ENCODE data around the gene LCE1C.

The LCE1C gene

GRCh38 chr1:152770411-152770810, 36.0 kb downstream of the LCE1C start:
- no peaks in the 10 kb centered on the region for H3K4me1 ChIP-seq (ENCODE audit: insufficient read depth, low read length)
- TF ChIP-seq EZH2 (IDR thresholded peaks at IDR 0.05; ENCODE audit: borderline replicate concordance, low read depth, low read length, severe bottlenecking) (no peak), CTCF (IDR thresholded peaks at IDR 0.05; ENCODE audit: borderline replicate concordance, extremely low read depth, low read length, poor library complexity, severe bottlenecking) (no peak)
- H3K9ac ChIP-seq (ENCODE audit: low read depth, low read length): no peak overlapping the region
- H3K79me2 ChIP-seq (ENCODE audit: insufficient read depth, low read length): no peaks in the 10 kb centered on the region
- H4K20me1 ChIP-seq (ENCODE audit: insufficient read depth, low read length): no peaks in the 10 kb centered on the region
- no peak overlapping the region for H2AFZ ChIP-seq (ENCODE audit: low read depth, low read length)
- no peaks in the 10 kb centered on the region for H3K9me3 ChIP-seq (ENCODE audit: insufficient read depth, low read length, severe bottlenecking)
- ATAC-seq (ENCODE audit: insufficient read depth, low read depth): no peak
- no peak for DNase-seq
- H3K4me3 ChIP-seq (ENCODE audit: low read depth in 1 of 2, low read length in 2 of 2): no peak overlapping the region
- H3K27me3 ChIP-seq (ENCODE audit: insufficient read depth, low read length, poor library complexity): no peaks in the 10 kb centered on the region
- no peaks in the 10 kb centered on the region for H3K36me3 ChIP-seq (ENCODE audit: insufficient read depth, low read length)
- no peak overlapping the region for H3K27ac ChIP-seq (ENCODE audit: low read length)
- H3K4me2 ChIP-seq (ENCODE audit: insufficient read depth, low read length): no peak overlapping the region

- H3K36me3 ChIP-seq (ENCODE audit: insufficient read depth, low read length): no peaks in the 10 kb centered on the region
- H3K9me3 ChIP-seq (ENCODE audit: insufficient read depth, low read length, severe bottlenecking): no peaks in the 10 kb centered on the region
- no peaks in the 10 kb centered on the region for H3K4me1 ChIP-seq (ENCODE audit: insufficient read depth, low read length)
- H4K20me1 ChIP-seq (ENCODE audit: insufficient read depth, low read length): no peaks in the 10 kb centered on the region
- TF ChIP-seq CTCF (IDR thresholded peaks at IDR 0.05; ENCODE audit: borderline replicate concordance, extremely low read depth, low read length, poor library complexity, severe bottlenecking) (no peak), EZH2 (IDR thresholded peaks at IDR 0.05; ENCODE audit: borderline replicate concordance, low read depth, low read length, severe bottlenecking) (no peak)
- no peaks in the 10 kb centered on the region for H3K27me3 ChIP-seq (ENCODE audit: insufficient read depth, low read length, poor library complexity)
- DNase-seq (no peak), ATAC-seq (ENCODE audit: insufficient read depth, low read depth) (no peak)
- H2AFZ ChIP-seq (ENCODE audit: low read depth, low read length): no peak overlapping the region
- no peak overlapping the region for H3K9ac ChIP-seq (ENCODE audit: low read depth, low read length)
- H3K27ac ChIP-seq (ENCODE audit: low read length): no peak overlapping the region
- H3K4me2 ChIP-seq (ENCODE audit: insufficient read depth, low read length): no peak overlapping the region
- H3K4me3 ChIP-seq (ENCODE audit: low read depth in 1 of 2, low read length in 2 of 2): no peak overlapping the region
- no peaks in the 10 kb centered on the region for H3K79me2 ChIP-seq (ENCODE audit: insufficient read depth, low read length)
Observed at GRCh38 chr1:152768847-152769533, 37.5 kb downstream of the LCE1C start.

GRCh38 chr1:152761609-152762213, 44.7 kb downstream of the LCE1C start:
- no peaks in the 10 kb centered on the region for H3K27me3 ChIP-seq (ENCODE audit: insufficient read depth, low read length, poor library complexity)
- no peaks in the 10 kb centered on the region for H3K36me3 ChIP-seq (ENCODE audit: insufficient read depth, low read length)
- H4K20me1 ChIP-seq (ENCODE audit: insufficient read depth, low read length): no peaks in the 10 kb centered on the region
- H3K4me1 ChIP-seq (ENCODE audit: insufficient read depth, low read length): no peaks in the 10 kb centered on the region
- H3K4me3 ChIP-seq (ENCODE audit: low read depth in 1 of 2, low read length in 2 of 2): no peak overlapping the region
- TF ChIP-seq EZH2 (IDR thresholded peaks at IDR 0.05; ENCODE audit: borderline replicate concordance, low read depth, low read length, severe bottlenecking) (no peak), CTCF (IDR thresholded peaks at IDR 0.05; ENCODE audit: borderline replicate concordance, extremely low read depth, low read length, poor library complexity, severe bottlenecking) (no peak)
- H3K9ac ChIP-seq (ENCODE audit: low read depth, low read length): no peak overlapping the region
- DNase-seq (no peak), ATAC-seq (ENCODE audit: insufficient read depth, low read depth) (no peak)
- no peak overlapping the region for H3K4me2 ChIP-seq (ENCODE audit: insufficient read depth, low read length)
- no peak overlapping the region for H3K27ac ChIP-seq (ENCODE audit: low read length)
- no peaks in the 10 kb centered on the region for H3K79me2 ChIP-seq (ENCODE audit: insufficient read depth, low read length)
- H2AFZ ChIP-seq (ENCODE audit: low read depth, low read length): no peak overlapping the region
- H3K9me3 ChIP-seq (ENCODE audit: insufficient read depth, low read length, severe bottlenecking): no peaks in the 10 kb centered on the region
